Panc1 (cell line): ENCODE data around the gene WFDC10A. TPM values are rescaled to one million over a fixed set of nuclear protein-coding genes. Genes with fewer than 3 reads are reported as not detected.

ENCODE experiments used
- ATAC-seq: fragments of 200-7000 bp; cut with Tn5 transposase; 2 replicates; pipeline ENCODE4 v1.9.1; 2020; ENCODE audit warnings: mild to moderate bottlenecking, moderate library complexity
- Bru-seq: library from RNA; stranded (reverse); fragments of 400-500 nt; gene quantifications from one replicate; lab custom pipeline; 2021; lab: Mats Ljungman, UMichigan
- BruChase-seq, 2 experiments: library from RNA; stranded (reverse); fragments of 400-500 nt; gene quantifications; one replicate each; lab custom pipeline; 2021; lab: Mats Ljungman, UMichigan
- BruUV-seq: library from RNA; stranded (reverse); fragments of 400-500 nt; replicated peaks from 2 replicates; lab custom pipeline; 2021; lab: Mats Ljungman, UMichigan
- CTCF ChIA-PET: fragments of 300-600 bp; sonication (Branson Sonifier 250); formaldehyde crosslinking; loops from one replicate; lab custom pipeline; 2022; ENCODE audit warnings: antibody characterized with exemption; lab: Charles Lee
- POLR2A ChIA-PET: fragments of 300-600 bp; sonication (Branson Sonifier 250); formaldehyde crosslinking; loops from one replicate; lab custom pipeline; 2022; ENCODE audit warnings: antibody characterized with exemption; lab: Charles Lee
- DNase-seq: peaks from one replicate; pipeline ENCODE4 v3.0.0-alpha.2; 2010; ENCODE audit warnings: low read depth, low spot score
- H3K27ac ChIP-seq: 2 replicates; pipeline ENCODE4 v1.5.1; 2011; ENCODE audit warnings: mild to moderate bottlenecking, low read length, inconsistent platforms
- H3K27me3 ChIP-seq: fragments of 200-500 bp; sonication (Bioruptor generic); 2 replicates; pipeline ENCODE4 v1.6.0; 2014; ENCODE audit warnings: low read length, inconsistent platforms; ENCODE audit not compliant: control insufficient read depth, insufficient read depth
- H3K36me3 ChIP-seq: fragments of 200-500 bp; sonication (Bioruptor generic); 2 replicates; pipeline ENCODE4 v1.5.1; 2014; ENCODE audit warnings: inconsistent platforms, mild to moderate bottlenecking, low read length, moderate library complexity; ENCODE audit not compliant: control insufficient read depth, insufficient read depth
- H3K4me1 ChIP-seq: 2 replicates; pipeline ENCODE4 v1.5.1; 2011; ENCODE audit warnings: inconsistent platforms, mild to moderate bottlenecking, low read length, moderate library complexity; ENCODE audit not compliant: control insufficient read depth, insufficient read depth
- H3K4me3 ChIP-seq, 2 experiments: 2 replicates each; pipeline ENCODE4 v1.5.1; 2011 to 2012; ENCODE audit warnings: low read depth in 2 of 2, low read length in 2 of 2, mild to moderate bottlenecking in 2 of 2, inconsistent platforms in 1 of 2, moderate library complexity in 1 of 2
- H3K9me3 ChIP-seq: fragments of 200-500 bp; sonication (Bioruptor generic); 2 replicates; pipeline ENCODE4 v1.5.1; 2014; ENCODE audit warnings: low read depth, mild to moderate bottlenecking, inconsistent platforms, low read length, moderate library complexity; ENCODE audit not compliant: control insufficient read depth, insufficient read depth
- CTCF ChIP-seq: fragments of 450-650 bp; IDR thresholded peaks from 2 replicates; pipeline ENCODE4 v1.5.1; 2017; ENCODE audit warnings: mild to moderate bottlenecking
- POLR2AphosphoS5 ChIP-seq: IDR thresholded peaks from 2 replicates; pipeline ENCODE4 v1.6.1; 2012; ENCODE audit warnings: mild to moderate bottlenecking, low read depth, low read length, moderate library complexity
- SIN3A ChIP-seq: IDR thresholded peaks from 2 replicates; pipeline ENCODE4 v1.6.1; 2012; ENCODE audit warnings: low read depth, mild to moderate bottlenecking, low read length, moderate library complexity, borderline replicate concordance; ENCODE audit not compliant: insufficient read depth
- TCF7L2 ChIP-seq: IDR thresholded peaks from 2 replicates; pipeline ENCODE4 v1.6.1; 2011; ENCODE audit warnings: mild to moderate bottlenecking, low read depth, low read length, inconsistent platforms
- in situ Hi-C: cut with HindIII; loops from 2 replicates; pipeline ENCODE4 v1.10.0; 2016; ENCODE audit warnings: low sequenced_read_pairs, low pct_unique_long_range_greater_than_20kb
- intact Hi-C: fragments of 100-400 bp; cut with micrococcal nuclease; formaldehyde crosslinking; loops from one replicate; pipeline ENCODE4 v1.10.0; 2022; ENCODE audit not compliant: unreplicated experiment
- long read RNA-seq: library from polyadenylated mRNA; unstranded; transcript quantifications from one replicate; pipeline ENCODE4 v2.0.0, GENCODE V29; 2021; ENCODE audit not compliant: unreplicated experiment
- polyA plus RNA-seq: library from polyadenylated mRNA; unstranded; fragments of >200 nt; gene quantifications from one replicate; pipeline ENCODE4 v1.2.1, GENCODE V29; 2012; ENCODE audit warnings: missing spikeins; ENCODE audit not compliant: insufficient read length
- total RNA-seq: library from RNA; stranded (reverse); gene quantifications from one replicate; pipeline ENCODE4 v1.2.1, GENCODE V29; 2021; ENCODE audit not compliant: unreplicated experiment
- TF ChIP-seq, protein P1 (sequence below), 2 experiments: IDR thresholded peaks; 2 replicates each; pipeline ENCODE4 v1.6.1; 2011 to 2012; ENCODE audit warnings: low read depth in 2 of 2, control low read depth in 1 of 2, low read length in 1 of 2, mild to moderate bottlenecking in 1 of 2, moderate library complexity in 1 of 2; ENCODE audit not compliant: insufficient read depth in 1 of 2

Gene WFDC10A
- total RNA-seq (not detected), Bru-seq, nascent RNA (not detected), BruChase-seq, experiment 1, labeled RNA remaining after a 2-hour chase (not detected), BruChase-seq, experiment 2, labeled RNA remaining after a 6-hour chase (not detected)
- polyA plus RNA-seq: not detected
- long read RNA-seq: 0 reads

DNA sequence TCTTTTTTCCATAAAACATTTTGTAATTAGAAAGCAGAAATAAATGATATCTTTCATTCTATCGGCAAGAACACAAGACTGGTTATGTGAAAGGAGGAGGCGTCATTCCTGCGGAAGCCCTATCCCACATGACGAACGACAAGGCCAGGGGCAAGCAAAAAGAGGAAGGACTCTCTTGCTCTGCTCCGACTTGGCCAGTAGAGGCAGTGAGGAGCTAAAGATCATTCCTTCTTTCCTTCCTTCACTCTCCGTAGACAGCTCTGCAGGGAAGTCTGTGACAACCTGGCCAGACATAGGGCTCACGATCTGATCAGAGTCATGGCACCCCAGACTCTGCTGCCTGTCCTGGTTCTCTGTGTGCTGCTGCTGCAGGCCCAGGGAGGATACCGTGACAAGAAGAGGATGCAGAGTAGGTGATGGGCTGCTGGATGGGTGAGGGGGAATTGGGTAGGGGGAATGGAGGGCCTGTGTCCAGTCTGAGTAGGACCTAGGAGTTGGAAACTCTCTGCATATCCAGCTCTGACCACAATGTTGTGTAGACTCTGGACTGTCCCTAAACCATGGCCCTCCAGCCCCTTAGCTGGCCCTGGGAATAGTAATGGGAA is at the start of gene WFDC10A:
Gene WFDC10A (plus strand): TSS at position 244 of the 605 bp plus-strand sequence. CDS start 75 bp downstream, at position 319.
- H3K4me3 ChIP-seq: no peak within 1 kb of the TSS
- ChIA-PET POLR2A (no interaction called here), CTCF (interaction anchor here (0.5 to 1.3 kb wide), 3 partner anchors 17 to 150 kb away, joined by 3 to 7 read pairs (median 5); no protein-coding TSS in a partner anchor)
- H3K27ac ChIP-seq: no peak within 1 kb of the TSS
- no peak for TF ChIP-seq TCF7L2
- TF ChIP-seq CTCF: peak; percentile 85
- BruUV-seq: no TSS peak
- in situ Hi-C loops: no loop called here
- no peaks in the 10 kb centered on the region for H3K27me3 ChIP-seq
- H3K4me1 ChIP-seq: no peaks in the 10 kb centered on the region
- DNase-seq: peak; percentile 58
- intact Hi-C loops: no loop called here
- H3K36me3 ChIP-seq: no peaks in the 10 kb centered on the region
- peak; percentile 99 for ATAC-seq
- no peaks in the 10 kb centered on the region for H3K9me3 ChIP-seq

DNA sequence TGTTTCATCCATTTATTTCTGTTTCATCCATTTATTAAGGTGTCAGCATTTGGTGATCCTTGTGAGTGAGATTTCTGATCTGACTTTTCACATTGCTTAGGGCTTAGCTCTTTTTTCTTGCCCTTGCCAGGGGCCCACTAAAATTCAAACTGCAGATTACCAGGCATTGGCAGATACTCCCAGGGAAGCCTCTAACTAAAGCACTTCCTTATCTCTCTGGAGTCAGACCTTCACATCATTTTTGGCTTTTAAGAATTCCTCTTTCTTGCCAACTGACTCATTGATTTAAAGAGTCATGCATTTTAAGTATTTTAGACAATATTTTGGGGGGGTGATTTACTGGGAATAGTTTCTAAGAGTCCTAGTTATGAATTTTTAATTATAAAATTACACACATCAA is 47.8 kb upstream of the WFDC10A start:
- Histone ChIP-seq H3K36me3 (no peaks in the 10 kb centered on the region), H3K27me3 (peaks cover 9% of the 10 kb centered on the region), H3K27ac (no peak overlapping the region), H3K9me3 (no peaks in the 10 kb centered on the region), H3K4me3 (no peak overlapping the region), H3K4me1 (no peaks in the 10 kb centered on the region)
- TF ChIP-seq, protein P1, sequence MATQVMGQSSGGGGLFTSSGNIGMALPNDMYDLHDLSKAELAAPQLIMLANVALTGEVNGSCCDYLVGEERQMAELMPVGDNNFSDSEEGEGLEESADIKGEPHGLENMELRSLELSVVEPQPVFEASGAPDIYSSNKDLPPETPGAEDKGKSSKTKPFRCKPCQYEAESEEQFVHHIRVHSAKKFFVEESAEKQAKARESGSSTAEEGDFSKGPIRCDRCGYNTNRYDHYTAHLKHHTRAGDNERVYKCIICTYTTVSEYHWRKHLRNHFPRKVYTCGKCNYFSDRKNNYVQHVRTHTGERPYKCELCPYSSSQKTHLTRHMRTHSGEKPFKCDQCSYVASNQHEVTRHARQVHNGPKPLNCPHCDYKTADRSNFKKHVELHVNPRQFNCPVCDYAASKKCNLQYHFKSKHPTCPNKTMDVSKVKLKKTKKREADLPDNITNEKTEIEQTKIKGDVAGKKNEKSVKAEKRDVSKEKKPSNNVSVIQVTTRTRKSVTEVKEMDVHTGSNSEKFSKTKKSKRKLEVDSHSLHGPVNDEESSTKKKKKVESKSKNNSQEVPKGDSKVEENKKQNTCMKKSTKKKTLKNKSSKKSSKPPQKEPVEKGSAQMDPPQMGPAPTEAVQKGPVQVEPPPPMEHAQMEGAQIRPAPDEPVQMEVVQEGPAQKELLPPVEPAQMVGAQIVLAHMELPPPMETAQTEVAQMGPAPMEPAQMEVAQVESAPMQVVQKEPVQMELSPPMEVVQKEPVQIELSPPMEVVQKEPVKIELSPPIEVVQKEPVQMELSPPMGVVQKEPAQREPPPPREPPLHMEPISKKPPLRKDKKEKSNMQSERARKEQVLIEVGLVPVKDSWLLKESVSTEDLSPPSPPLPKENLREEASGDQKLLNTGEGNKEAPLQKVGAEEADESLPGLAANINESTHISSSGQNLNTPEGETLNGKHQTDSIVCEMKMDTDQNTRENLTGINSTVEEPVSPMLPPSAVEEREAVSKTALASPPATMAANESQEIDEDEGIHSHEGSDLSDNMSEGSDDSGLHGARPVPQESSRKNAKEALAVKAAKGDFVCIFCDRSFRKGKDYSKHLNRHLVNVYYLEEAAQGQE (IDR thresholded peaks at IDR 0.05; ENCODE audit: insufficient read depth in 1 of 2, low read depth in 2 of 2, low read length in 1 of 2): no peak
- TF ChIP-seq CTCF (no peak), SIN3A (no peak), POLR2AphosphoS5 (no peak), TCF7L2 (no peak)
- ChIA-PET CTCF (no interaction called here), POLR2A (no interaction called here)
- no peak for DNase-seq
- no peak for ATAC-seq
- intact Hi-C loops (no loop called here), in situ Hi-C loops (no loop called here)
- no TSS peak for BruUV-seq
